D341Med (cell line): Measurements from ENCODE around the gene MPIG6B.
"Not testable (repeated sequence)": the region's sequence is repeated elsewhere in the genome, so short reads cannot be mapped to it uniquely, and the experiment has no call there.

ENCODE experiments used
- DNase-seq: peaks from one replicate; pipeline ENCODE4 v3.0.0; 2012; ENCODE audit warnings: low spot score

Gene MPIG6B

GRCh38 chr6:31701666-31702404 lies 21.3 kb upstream of the MPIG6B start:
- peak; percentile 71 for DNase-seq

DNA sequence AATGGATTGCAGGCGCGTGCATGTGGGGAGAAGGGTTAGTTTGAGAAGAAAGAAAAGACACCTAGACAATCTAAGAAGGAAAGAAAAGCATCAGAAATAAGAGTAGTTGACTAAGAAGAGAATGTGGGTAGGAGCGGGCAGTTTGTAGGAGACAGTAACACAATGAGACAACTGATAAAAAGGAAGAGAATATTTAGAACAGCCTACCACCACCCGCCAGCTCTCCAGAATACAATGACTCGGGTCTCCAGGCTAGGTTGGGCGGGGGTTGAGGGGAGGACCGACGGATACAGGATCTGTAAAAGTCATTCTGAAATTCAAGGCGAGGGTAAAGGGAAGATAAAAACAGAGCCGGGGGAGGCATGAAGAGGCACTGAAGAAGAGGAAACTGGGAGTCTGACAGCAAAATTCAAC lies 20.8 kb upstream of the MPIG6B start:
- DNase-seq = no peak

DNA sequence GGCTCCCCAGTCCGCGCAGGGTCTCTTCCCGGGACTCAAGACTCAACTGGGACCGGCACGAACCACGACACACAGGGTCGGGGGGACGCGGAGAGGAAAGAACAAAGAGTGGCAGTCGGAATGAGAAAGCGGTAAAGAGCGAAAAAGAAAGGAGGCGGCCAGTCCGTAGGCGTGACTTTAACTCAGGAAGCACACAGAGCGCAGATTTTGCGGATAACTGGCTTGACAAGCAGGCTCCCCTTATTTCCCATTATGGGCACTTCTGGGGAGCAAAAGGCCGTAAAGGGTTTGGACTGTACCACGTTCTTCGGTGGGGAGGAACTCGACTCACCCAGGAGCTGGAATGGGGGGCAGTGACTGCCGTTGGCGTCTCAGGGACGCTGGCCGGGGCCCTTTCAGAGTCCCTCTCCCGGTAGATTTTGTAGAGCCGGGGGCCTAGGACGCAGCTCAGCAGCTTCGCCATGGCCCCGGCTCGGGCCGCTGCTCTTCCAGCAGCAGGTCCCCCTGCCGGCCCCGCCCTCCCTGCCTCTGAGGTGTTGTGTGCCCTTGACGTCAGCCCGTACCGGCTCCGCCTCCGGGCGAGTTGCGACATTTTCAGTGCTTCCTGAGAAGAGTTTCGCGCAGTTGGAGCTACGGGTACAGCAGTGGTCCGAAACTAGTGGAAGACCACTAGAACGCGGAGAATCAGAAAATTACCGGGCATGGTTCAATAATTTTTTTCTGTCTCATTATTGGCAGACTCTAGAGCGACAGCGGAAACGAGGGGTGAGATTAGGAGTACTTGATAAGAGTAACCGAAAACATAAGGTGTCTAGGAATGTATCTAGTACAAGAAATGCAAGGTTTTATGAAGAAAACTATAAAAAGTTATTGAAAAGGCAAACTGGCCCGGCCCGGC lies 20.1 kb upstream of the MPIG6B start, which contains the start of gene ABHD16A:
ABHD16A (minus strand) TSS at position 506 of the 898 bp plus-strand sequence; CDS start at position 463, 43 bp downstream.
- DNase-seq = peak; percentile 99

- DNase-seq = no peak
Measured at GRCh38 chr6:31705931-31706330, 17.2 kb upstream of the MPIG6B start.

- no peak for DNase-seq
Measured at GRCh38 chr6:31706599-31706998, 16.6 kb upstream of the MPIG6B start, which contains the start of gene LY6G6F. TSS of gene LY6G6F (plus strand) at chr6:31706866. CDS start at chr6:31706907, 41 bp downstream.

DNA sequence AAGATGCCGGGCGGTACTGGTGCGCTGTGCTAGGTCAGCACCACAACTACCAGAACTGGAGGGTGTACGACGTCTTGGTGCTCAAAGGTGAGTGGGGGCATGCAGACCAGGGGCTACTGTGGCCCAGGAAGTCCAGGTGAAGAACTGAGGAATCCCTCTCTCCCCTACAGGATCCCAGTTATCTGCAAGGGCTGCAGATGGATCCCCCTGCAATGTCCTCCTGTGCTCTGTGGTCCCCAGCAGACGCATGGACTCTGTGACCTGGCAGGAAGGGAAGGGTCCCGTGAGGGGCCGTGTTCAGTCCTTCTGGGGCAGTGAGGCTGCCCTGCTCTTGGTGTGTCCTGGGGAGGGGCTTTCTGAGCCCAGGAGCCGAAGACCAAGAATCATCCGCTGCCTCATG lies 15.5 kb upstream of the MPIG6B start:
- DNase-seq = no peak

GRCh38 chr6:31708224-31708623 lies 14.9 kb upstream of the MPIG6B start:
- no peak for DNase-seq

- not testable (repeated sequence) for DNase-seq
Measured at GRCh38 chr6:31709157-31709556, 14.0 kb upstream of the MPIG6B start.

GRCh38 chr6:31710523-31711219 lies 12.5 kb upstream of the MPIG6B start:
- DNase-seq = no peak

- DNase-seq = no peak
Measured at GRCh38 chr6:31711233-31711632, 11.9 kb upstream of the MPIG6B start.

DNA sequence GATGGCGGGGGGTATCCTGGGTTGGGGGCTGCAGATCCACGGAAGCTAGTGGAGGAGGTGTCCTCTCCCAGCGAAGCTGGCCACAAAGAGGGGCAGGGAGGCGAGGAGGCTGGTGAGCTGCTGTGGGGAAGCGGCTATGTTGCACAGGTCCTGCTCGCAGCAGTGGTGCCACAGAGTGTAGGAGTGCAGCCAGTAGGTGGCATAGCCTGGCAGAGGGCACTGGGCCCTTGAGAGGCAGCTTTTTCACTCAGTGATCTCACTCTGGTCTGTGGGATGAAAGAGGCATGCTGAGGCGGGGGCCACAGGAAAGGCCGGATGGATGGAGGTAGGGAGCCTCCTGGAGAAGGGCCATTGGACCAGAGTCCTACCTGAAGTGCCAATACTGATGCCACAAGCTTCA lies 10.9 kb upstream of the MPIG6B start:
- DNase-seq = no peak

- no peak for DNase-seq
Measured at GRCh38 chr6:31713465-31713864, 9.7 kb upstream of the MPIG6B start.

DNA sequence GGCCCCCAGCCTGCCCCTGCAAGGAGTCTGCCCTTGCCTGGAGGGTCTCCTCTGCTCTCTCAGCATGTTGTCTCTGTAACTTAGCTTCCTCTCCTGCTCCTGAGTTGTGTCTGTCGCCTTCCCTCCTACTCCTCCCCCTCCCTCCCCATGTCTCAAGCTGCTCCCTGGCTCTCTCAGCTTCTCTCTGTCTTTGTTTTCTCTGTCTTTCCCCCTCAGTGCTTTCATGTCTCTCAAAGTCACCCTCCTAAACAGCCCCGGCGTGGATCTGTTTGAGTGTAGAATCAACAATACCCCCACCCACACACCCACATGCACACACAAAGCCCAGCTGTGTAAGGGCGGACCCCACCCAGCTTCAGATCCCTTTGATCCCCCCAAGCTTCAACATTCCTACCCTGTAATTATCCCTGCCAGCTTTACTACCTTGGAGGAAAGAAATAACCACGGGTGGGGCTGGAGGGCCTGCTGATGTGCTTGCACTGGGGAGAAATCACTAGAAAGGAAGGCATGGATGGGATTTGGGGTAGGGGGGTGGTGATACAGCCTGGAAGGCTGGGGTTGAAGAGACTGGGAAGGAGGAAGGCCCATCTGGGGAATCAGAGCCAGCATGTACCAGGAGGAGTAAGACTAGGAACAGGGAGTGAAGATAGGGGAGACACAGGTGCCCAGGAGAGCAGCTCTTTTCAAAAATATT lies 9.0 kb upstream of the MPIG6B start:
- DNase-seq = no peak

DNA sequence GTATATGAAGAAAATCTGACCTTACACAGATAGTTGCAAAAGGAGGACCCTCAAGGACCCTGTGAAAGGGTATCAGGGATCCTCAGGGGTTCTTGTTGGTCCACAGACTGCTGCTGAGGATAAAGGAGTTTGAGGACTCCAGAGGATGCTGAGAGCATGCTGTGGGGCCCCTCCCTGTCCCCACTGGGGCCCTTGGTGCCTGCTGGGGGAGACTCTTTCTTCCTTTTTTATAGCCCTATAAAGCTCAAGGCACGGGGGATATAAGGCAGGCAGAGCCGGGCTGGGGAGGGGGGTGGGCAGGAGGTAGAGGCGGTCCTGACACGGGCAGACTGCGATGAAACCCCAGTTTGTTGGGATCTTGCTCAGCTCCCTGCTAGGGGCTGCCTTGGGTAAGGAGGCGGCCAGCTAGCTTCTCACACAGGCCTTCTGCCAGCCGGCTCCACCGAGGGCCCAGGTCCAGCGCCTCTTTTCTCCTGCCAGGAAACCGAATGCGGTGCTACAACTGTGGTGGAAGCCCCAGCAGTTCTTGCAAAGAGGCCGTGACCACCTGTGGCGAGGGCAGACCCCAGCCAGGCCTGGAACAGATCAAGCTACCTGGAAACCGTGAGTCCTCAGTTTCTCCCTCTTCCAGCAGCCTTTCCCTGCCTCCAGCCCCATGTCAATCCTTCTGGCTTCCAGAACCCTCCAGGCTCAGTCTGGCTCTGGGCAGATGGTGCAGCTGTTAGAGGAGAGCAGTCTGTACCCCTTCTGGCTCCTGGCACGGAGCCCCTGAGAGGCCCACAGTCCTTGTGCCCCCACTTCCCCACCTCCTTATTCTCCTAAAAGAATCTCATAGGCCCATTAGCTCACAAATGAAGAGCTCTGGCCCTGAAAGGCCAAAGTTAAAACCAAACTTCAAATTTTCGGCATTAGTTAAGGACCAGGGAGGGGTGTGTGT lies 7.9 kb upstream of the MPIG6B start, which contains the start of gene LY6G6D:
LY6G6D (plus strand) TSS at position 327 of the 937 bp plus-strand sequence; CDS start at position 335, 8 bp downstream.
- no peak for DNase-seq

- no peak for DNase-seq
Measured at GRCh38 chr6:31717499-31718222, 5.5 kb upstream of the MPIG6B start.

- DNase-seq = no peak
Measured at GRCh38 chr6:31718265-31718664, 4.9 kb upstream of the MPIG6B start.

- DNase-seq = no peak
Measured at GRCh38 chr6:31719001-31719400, 4.2 kb upstream of the MPIG6B start.

DNA sequence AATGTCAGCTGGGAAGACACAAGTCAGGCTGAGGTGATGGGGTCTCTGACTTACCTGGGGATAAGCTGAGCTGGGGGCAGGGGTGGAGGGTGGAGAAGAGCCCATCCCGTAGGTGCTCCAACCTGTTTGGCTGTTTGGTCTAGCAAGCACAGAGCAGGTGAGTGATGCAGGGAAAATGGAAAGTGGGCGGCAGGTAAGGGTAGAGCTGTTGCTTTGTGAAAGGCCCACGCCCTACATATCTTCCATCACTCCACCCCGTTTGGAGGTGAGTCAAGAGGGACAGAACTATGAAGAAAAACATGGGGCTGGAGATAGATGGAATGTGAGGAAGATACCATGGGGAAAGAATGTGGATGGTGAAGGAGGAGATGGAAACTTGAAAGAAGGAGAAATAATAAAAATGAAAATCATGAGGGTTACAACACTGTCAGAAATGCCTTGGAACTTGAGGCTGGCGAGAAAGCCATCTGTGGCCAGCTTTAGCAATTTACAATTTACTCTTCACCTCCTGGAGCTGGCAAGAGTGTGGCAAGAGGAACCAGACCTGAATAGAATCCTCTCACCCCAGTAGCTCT lies 2.9 kb upstream of the MPIG6B start:
- no peak for DNase-seq

- no peak for DNase-seq
Measured at GRCh38 chr6:31721351-31722020, 1.7 kb upstream of the MPIG6B start, which contains the start of gene LY6G6C. TSS of gene LY6G6C (minus strand) at chr6:31721746. CDS start at chr6:31721679, 67 bp downstream.
